Adrenal gland (tissue), 5 donors: Measurements from ENCODE around the gene PPTC7.

Source experiments
- POLR2A ChIP-seq, 2 donors: fragments of 450-650 bp; IDR thresholded peaks; one replicate each; pipeline ENCODE4 v1.6.1; 2017; ENCODE audit warnings: antibody characterized with exemption in 2 of 2, mild to moderate bottlenecking in 2 of 2, moderate library complexity in 1 of 2
- TF ChIP-seq, protein P1 (sequence below), 6 experiments: fragments of 450-650 bp in 4 of 6; fragments of 200-600 bp in 2 of 6; sonication (generic) in 1 of 6; IDR thresholded peaks; 1 replicate in 5 of 6; 2 replicates in 1 of 6; pipeline versions ENCODE4 v1.5.1 to v1.8.0; 2016 to 2021; ENCODE audit warnings: antibody characterized with exemption in 6 of 6, mild to moderate bottlenecking in 2 of 6, moderate library complexity in 1 of 6
- donor health status: DM: no; HTN: no; CAD: no.

GRCh38 chr12:110531741-110532333, 51.3 kb downstream of the PPTC7 start:
- TF ChIP-seq POLR2A (IDR thresholded peaks at IDR 0.05): no peak
- TF ChIP-seq, protein P1, sequence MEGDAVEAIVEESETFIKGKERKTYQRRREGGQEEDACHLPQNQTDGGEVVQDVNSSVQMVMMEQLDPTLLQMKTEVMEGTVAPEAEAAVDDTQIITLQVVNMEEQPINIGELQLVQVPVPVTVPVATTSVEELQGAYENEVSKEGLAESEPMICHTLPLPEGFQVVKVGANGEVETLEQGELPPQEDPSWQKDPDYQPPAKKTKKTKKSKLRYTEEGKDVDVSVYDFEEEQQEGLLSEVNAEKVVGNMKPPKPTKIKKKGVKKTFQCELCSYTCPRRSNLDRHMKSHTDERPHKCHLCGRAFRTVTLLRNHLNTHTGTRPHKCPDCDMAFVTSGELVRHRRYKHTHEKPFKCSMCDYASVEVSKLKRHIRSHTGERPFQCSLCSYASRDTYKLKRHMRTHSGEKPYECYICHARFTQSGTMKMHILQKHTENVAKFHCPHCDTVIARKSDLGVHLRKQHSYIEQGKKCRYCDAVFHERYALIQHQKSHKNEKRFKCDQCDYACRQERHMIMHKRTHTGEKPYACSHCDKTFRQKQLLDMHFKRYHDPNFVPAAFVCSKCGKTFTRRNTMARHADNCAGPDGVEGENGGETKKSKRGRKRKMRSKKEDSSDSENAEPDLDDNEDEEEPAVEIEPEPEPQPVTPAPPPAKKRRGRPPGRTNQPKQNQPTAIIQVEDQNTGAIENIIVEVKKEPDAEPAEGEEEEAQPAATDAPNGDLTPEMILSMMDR (IDR thresholded peaks at IDR 0.05): no peak
